Measurements from ENCODE around the gene HOXD3. TPM values are rescaled to one million over a fixed set of nuclear protein-coding genes. Genes with fewer than 3 reads are reported as not detected.

Gene HOXD3
- polyA plus RNA-seq, 2 of the 4 experiments (the other 2 are of a cell fraction) = 0.18 to 0.27 TPM

- H3K9me3 ChIP-seq = no peaks in the 10 kb centered on the region
- ChIA-PET CTCF (interaction anchor here (0.5 to 3.7 kb wide), 15 partner anchors 9 to 1078 kb away, joined by 3 to 13 read pairs (median 4); no protein-coding TSS in a partner anchor), POLR2A (no interaction called here)
- WGBS (ENCODE audit: missing lambda C conversion rate) = 86% methylated on average over 13 of the region's 13 CpGs
- no peak overlapping the region for H3K27ac ChIP-seq
- no peak for TF ChIP-seq EHMT2 (IDR thresholded peaks at IDR 0.05; ENCODE audit: low read depth)
- no peak for TF ChIP-seq REST (IDR thresholded peaks at IDR 0.05)
- TF ChIP-seq SMC3 (IDR thresholded peaks at IDR 0.05) = no peak
- no peak for TF ChIP-seq GATA3 (IDR thresholded peaks at IDR 0.05; ENCODE audit: borderline replicate concordance)
- no peak for TF ChIP-seq TP53 (CRISPR knock-in tag; IDR thresholded peaks at IDR 0.05)
- TF ChIP-seq RAD21 (conservative IDR thresholded peaks at IDR 0.05 in 1 of 2, IDR thresholded peaks at IDR 0.05 in 1 of 2) = no peak
- no peak for TF ChIP-seq JUN (IDR thresholded peaks at IDR 0.05)
- TF ChIP-seq NR3C1 (IDR thresholded peaks at IDR 0.05) = no peak
- no peak for TF ChIP-seq CTCF (IDR thresholded peaks at IDR 0.05)
- no peak for TF ChIP-seq FOSB (CRISPR knock-in tag; IDR thresholded peaks at IDR 0.05)
- no peak for TF ChIP-seq HMGXB4 (CRISPR knock-in tag; IDR thresholded peaks at IDR 0.05; ENCODE audit: borderline replicate concordance)
- TF ChIP-seq BHLHE40 (IDR thresholded peaks at IDR 0.05; ENCODE audit: low read depth, low read length) = no peak
- TF ChIP-seq RNF2 (IDR thresholded peaks at IDR 0.05; ENCODE audit: borderline replicate concordance, low read depth) = no peak
- ATAC-seq (no peak), DNase-seq (ENCODE audit: low read depth in 1 of 2, low spot score in 1 of 2) (no peak), FAIRE-seq (no peak)
- H3K4me3 ChIP-seq = no peak overlapping the region
- no peak overlapping the region for H3K4me2 ChIP-seq
- 0 out of 3 replicates have a peak, but pooled peaks cover 3% of the 10 kb centered on the region for H3K4me1 ChIP-seq
Measured at GRCh38 chr2:176120364-176121189, 36.5 kb upstream of the HOXD3 start.

GRCh38 chr2:176121190-176122051, 35.7 kb upstream of the HOXD3 start:
- Histone ChIP-seq H3K9me3 (no peaks in the 10 kb centered on the region), H3K4me1 (0 out of 3 replicates have a peak, but pooled peaks cover 3% of the 10 kb centered on the region), H3K4me2 (no peak overlapping the region), H3K4me3 (no peak overlapping the region), H3K27ac (no peak overlapping the region)
- ChIA-PET POLR2A (no interaction called here), CTCF (interaction anchor here (1.2 to 3.7 kb wide), 9 partner anchors 9 to 1027 kb away, joined by 3 to 13 read pairs (median 5); no protein-coding TSS in a partner anchor)
- FAIRE-seq = no peak
- 91% methylated on average over 49 of the region's 53 CpGs for WGBS (ENCODE audit: missing lambda C conversion rate)
- ATAC-seq = no peak
- TF ChIP-seq SMC3 (IDR thresholded peaks at IDR 0.05) = no peak
- no peak for TF ChIP-seq ZFP36 (IDR thresholded peaks at IDR 0.05; ENCODE audit: borderline replicate concordance, partially characterized antibody)
- no peak for TF ChIP-seq RFX5 (IDR thresholded peaks at IDR 0.05)
- TF ChIP-seq HOXA7 (CRISPR knock-in tag; IDR thresholded peaks at IDR 0.05) = no peak
- DNase-seq (ENCODE audit: low read depth in 1 of 2, low spot score in 1 of 2) = no peak

Data from A549 (cell line).